Lower lobe of right lung (tissue), 2 donors: ENCODE measurements around the gene ARHGAP28. TPM values are rescaled to one million over a fixed set of nuclear protein-coding genes. Genes with fewer than 3 reads are reported as not detected.
"Not testable (repeated sequence)": the region's sequence is repeated elsewhere in the genome, so short reads cannot be mapped to it uniquely, and the experiment has no call there.

Experiments
- ATAC-seq, 2 donors: fragments of 200-7000 bp; cut with Tn5 transposase; one replicate each; pipeline ENCODE4 v1.9.1; 2020 to 2022; ENCODE audit warnings: mild to moderate bottlenecking in 2 of 2, moderate library complexity in 2 of 2
- DNase-seq: peaks from one replicate; pipeline ENCODE4 v3.0.0-alpha.2; 2020
- H3K27ac ChIP-seq: fragments of 200-600 bp; one replicate; pipeline ENCODE4 v1.8.0; 2022
- H3K27me3 ChIP-seq: fragments of 200-600 bp; one replicate; pipeline ENCODE4 v1.8.0; 2022; ENCODE audit warnings: low read depth
- H3K36me3 ChIP-seq: fragments of 200-600 bp; one replicate; pipeline ENCODE4 v1.8.0; 2022; ENCODE audit warnings: mild to moderate bottlenecking
- H3K4me1 ChIP-seq: fragments of 200-600 bp; one replicate; pipeline ENCODE4 v1.8.0; 2022
- H3K4me3 ChIP-seq: fragments of 200-600 bp; one replicate; pipeline ENCODE4 v1.8.0; 2022; ENCODE audit warnings: mild to moderate bottlenecking
- H3K9me3 ChIP-seq: fragments of 200-600 bp; one replicate; pipeline ENCODE4 v1.8.0; 2022
- CTCF ChIP-seq: fragments of 200-600 bp; IDR thresholded peaks from one replicate; pipeline ENCODE4 v1.8.0; 2022; ENCODE audit warnings: antibody characterized with exemption, mild to moderate bottlenecking
- intact Hi-C: fragments of 100-400 bp; cut with DNase I; formaldehyde crosslinking; loops from one replicate; pipeline ENCODE4 v1.11.0; 2022
- total RNA-seq: library from RNA; stranded (reverse); fragmentation: NEBNext Ultra II Directional; extraction: Animal tissue kit (Norgen Biotek cat#: 25700); gene quantifications from one replicate; pipeline ENCODE4 v1.2.1, GENCODE V29; 2021
- donor health status: DM: no; HTN: yes; CAD: no; lungs with severe emphysema.

ARHGAP28 gene
- total RNA-seq, 1 donor from 2014 or later: 13.1 TPM

GRCh38 chr18:6814882-6815425 lies 85.4 kb downstream of the ARHGAP28 start:
- no peak overlapping the region for H3K27ac ChIP-seq
- no peaks in the 10 kb centered on the region for H3K27me3 ChIP-seq
- no peak overlapping the region for H3K4me3 ChIP-seq
- no peaks in the 10 kb centered on the region for H3K9me3 ChIP-seq
- H3K36me3 ChIP-seq: no peaks in the 10 kb centered on the region
- no peaks in the 10 kb centered on the region for H3K4me1 ChIP-seq
- DNase-seq: no peak
- no peak for ATAC-seq
- no peak for TF ChIP-seq CTCF
- intact Hi-C loops: no loop called here

GRCh38 chr18:6816154-6816553 lies 86.6 kb downstream of the ARHGAP28 start:
- intact Hi-C loops: no loop called here
- no peak for TF ChIP-seq CTCF
- no peak overlapping the region for H3K4me3 ChIP-seq
- H3K4me1 ChIP-seq: no peaks in the 10 kb centered on the region
- no peaks in the 10 kb centered on the region for H3K36me3 ChIP-seq
- ATAC-seq (no peak), DNase-seq (no peak)
- peaks cover 3% of the 10 kb centered on the region for H3K9me3 ChIP-seq
- no peaks in the 10 kb centered on the region for H3K27me3 ChIP-seq
- H3K27ac ChIP-seq: no peak overlapping the region

- Histone ChIP-seq H3K36me3 (no peaks in the 10 kb centered on the region), H3K4me1 (no peaks in the 10 kb centered on the region), H3K9me3 (peaks cover 3% of the 10 kb centered on the region), H3K27me3 (no peaks in the 10 kb centered on the region), H3K4me3 (no peak overlapping the region), H3K27ac (no peak overlapping the region)
- no peak for TF ChIP-seq CTCF
- intact Hi-C loops: no loop called here
- DNase-seq: no peak
- ATAC-seq: no peak
These were observed 89.8 kb downstream of the ARHGAP28 start for GRCh38 chr18:6819332-6819731.

- no peaks in the 10 kb centered on the region for H3K36me3 ChIP-seq
- no peak overlapping the region for H3K4me3 ChIP-seq
- ATAC-seq (no peak), DNase-seq (no peak)
- peaks cover 3% of the 10 kb centered on the region for H3K9me3 ChIP-seq
- no peaks in the 10 kb centered on the region for H3K27me3 ChIP-seq
- no peaks in the 10 kb centered on the region for H3K4me1 ChIP-seq
- H3K27ac ChIP-seq: no peak overlapping the region
- intact Hi-C loops: no loop called here
- no peak for TF ChIP-seq CTCF
These were observed 90.8 kb downstream of the ARHGAP28 start for GRCh38 chr18:6820314-6820713.

GRCh38 chr18:6821356-6821755 lies 91.8 kb downstream of the ARHGAP28 start:
- no peaks in the 10 kb centered on the region for H3K27me3 ChIP-seq
- H3K36me3 ChIP-seq: no peaks in the 10 kb centered on the region
- ATAC-seq (no peak), DNase-seq (no peak)
- TF ChIP-seq CTCF: no peak
- no peak overlapping the region for H3K27ac ChIP-seq
- intact Hi-C loops: no loop called here
- H3K4me3 ChIP-seq: no peak overlapping the region
- H3K9me3 ChIP-seq: peaks cover 3% of the 10 kb centered on the region
- H3K4me1 ChIP-seq: no peaks in the 10 kb centered on the region

GRCh38 chr18:6827161-6827560 lies 97.6 kb downstream of the ARHGAP28 start:
- DNase-seq, H3K27me3 ChIP-seq, ATAC-seq, H3K27ac ChIP-seq, H3K4me1 ChIP-seq, H3K9me3 ChIP-seq, intact Hi-C loops, H3K36me3 ChIP-seq, H3K4me3 ChIP-seq: not testable (repeated sequence)

- DNase-seq, H3K4me1 ChIP-seq, ATAC-seq, H3K27ac ChIP-seq, H3K36me3 ChIP-seq, H3K27me3 ChIP-seq, H3K9me3 ChIP-seq, intact Hi-C loops, H3K4me3 ChIP-seq: not testable (repeated sequence)
These were observed 98.0 kb downstream of the ARHGAP28 start for GRCh38 chr18:6827566-6827965.
